Urinary bladder (tissue), 4 donors: Measurements from ENCODE around the gene ANKRD12. TPM values are rescaled to one million over a fixed set of nuclear protein-coding genes. Genes with fewer than 3 reads are reported as not detected.

Experiments
- DNase-seq: peaks from one replicate; pipeline ENCODE4 v3.0.0-alpha.2; 2015; ENCODE audit errors: extremely low spot score
- H3K27ac ChIP-seq: one replicate; pipeline ENCODE4 v1.5.1; 2013; ENCODE audit warnings: low read depth, mild to moderate bottlenecking, moderate library complexity
- H3K36me3 ChIP-seq: one replicate; pipeline ENCODE4 v1.6.1; 2013; ENCODE audit warnings: mild to moderate bottlenecking, moderate library complexity; ENCODE audit not compliant: insufficient read depth
- H3K4me1 ChIP-seq: one replicate; pipeline ENCODE4 v1.6.1; 2013; ENCODE audit warnings: mild to moderate bottlenecking, moderate library complexity; ENCODE audit not compliant: insufficient read depth
- H3K4me3 ChIP-seq: one replicate; pipeline ENCODE4 v1.5.1; 2013; ENCODE audit warnings: low read depth, low read length
- WGBS: extraction: QIAGEN DNeasy Blood & Tissue Kit; methylation state at CpG from one replicate; pipeline ENCODE4 v1.1.7; 2013; 5-methylcytosine and 5-hydroxymethylcytosine counted together
- polyA plus RNA-seq: library from polyadenylated mRNA; stranded (reverse); fragments of 200-250 nt; gene quantifications from one replicate; pipeline ENCODE4 v1.2.3, GENCODE V29; 2013
- total RNA-seq: library from RNA; depleted of rRNA; stranded (reverse); fragments of >200 nt; gene quantifications from one replicate; pipeline ENCODE4 v1.2.3, GENCODE V29; 2014
- donor health status: healthy with polysubstance abuse.
- donor health status: healthy.

ANKRD12 gene
- total and polyA plus RNA-seq, 2 donors = 12.5 to 65.9 TPM

DNA sequence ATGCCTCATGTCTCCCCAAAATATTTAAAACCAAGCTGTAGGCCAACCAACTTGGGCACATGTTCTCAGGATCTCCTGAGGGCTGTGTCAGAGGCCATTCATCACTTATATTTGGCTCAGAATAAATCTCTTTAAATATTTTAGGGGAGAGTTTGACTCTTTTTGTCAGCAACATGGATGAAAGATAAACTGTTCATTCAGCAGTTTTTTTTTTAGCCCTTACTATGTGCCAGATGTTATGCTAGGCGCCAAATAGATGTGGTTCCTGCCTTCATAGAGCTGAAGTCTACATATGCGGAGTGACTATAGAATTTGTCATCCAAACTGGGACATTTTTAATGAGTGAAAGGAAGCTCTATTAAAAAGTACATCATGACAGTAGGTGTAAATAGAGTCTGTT lies 155.5 kb downstream of the ANKRD12 start:
- no peak for DNase-seq
- no peak overlapping the region for H3K4me3 ChIP-seq
- no peak overlapping the region for H3K27ac ChIP-seq
- 96% methylated on average over 2 of the region's 2 CpGs for WGBS
- H3K36me3 ChIP-seq = no peaks in the 10 kb centered on the region
- H3K4me1 ChIP-seq = no peaks in the 10 kb centered on the region

DNA sequence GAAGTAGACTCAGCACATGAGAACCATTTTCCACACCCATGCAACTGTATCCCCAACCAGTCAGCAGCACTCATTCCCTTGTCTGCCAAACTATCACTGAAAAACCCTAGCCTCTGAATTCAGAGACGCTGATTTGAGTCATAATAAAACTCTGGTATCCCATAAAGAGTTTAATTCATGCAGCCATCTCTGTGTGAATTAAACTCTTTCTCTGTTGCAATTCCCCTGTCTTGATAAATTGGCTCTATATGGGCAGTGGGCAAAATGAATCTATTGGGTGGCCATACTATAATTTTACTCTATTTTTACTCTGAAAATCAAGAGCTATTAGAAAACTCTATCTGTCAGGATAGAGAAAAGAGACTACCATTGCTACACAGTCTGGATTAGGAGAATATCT lies 157.4 kb downstream of the ANKRD12 start:
- no peaks in the 10 kb centered on the region for H3K4me1 ChIP-seq
- H3K36me3 ChIP-seq = no peaks in the 10 kb centered on the region
- H3K27ac ChIP-seq = no peak overlapping the region
- DNase-seq = no peak
- WGBS = 95% methylated on average over 1 of the region's 1 CpG
- H3K4me3 ChIP-seq = no peak overlapping the region

DNA sequence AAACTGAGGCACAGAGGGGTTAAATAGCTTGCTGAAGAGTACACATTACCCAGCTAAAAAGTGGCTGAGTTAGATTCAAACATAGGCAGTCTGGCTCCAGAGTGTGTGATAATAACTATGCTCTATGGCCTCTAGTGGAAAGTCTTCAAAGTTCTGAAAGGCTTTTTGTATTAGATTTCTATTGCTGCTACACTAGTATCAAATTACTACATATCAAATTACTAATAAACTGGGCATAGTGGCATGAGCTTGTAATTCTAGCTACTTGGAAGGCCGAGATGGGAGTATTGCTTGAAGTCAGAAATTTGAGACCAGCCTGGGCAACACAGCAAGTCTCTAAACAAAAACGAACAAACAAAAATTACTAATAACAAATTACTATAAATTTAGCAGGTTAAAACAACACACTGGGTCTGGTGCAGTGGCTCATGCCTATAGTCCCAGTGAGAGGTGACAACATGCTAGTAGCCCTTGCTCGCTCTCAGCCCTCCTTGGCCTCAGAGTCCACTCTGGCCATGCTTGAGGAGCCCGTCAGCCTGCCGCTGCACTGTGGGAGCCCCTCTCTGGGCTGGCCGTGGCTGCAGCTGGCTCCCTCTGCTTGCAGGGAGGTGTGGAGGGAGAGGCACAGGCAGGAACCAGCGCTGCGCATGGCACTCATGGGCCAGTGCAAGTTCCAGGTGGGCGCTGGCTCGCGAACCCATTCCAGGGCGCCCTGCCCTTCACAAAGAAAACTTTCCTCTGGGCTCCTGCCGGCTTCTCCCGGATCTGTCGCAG lies 159.8 kb downstream of the ANKRD12 start:
- DNase-seq = no peak
- no peak overlapping the region for H3K4me3 ChIP-seq
- H3K4me1 ChIP-seq = no peaks in the 10 kb centered on the region
- H3K27ac ChIP-seq = no peak overlapping the region
- no peaks in the 10 kb centered on the region for H3K36me3 ChIP-seq
- WGBS = 96% methylated on average over 15 of the region's 15 CpGs

DNA sequence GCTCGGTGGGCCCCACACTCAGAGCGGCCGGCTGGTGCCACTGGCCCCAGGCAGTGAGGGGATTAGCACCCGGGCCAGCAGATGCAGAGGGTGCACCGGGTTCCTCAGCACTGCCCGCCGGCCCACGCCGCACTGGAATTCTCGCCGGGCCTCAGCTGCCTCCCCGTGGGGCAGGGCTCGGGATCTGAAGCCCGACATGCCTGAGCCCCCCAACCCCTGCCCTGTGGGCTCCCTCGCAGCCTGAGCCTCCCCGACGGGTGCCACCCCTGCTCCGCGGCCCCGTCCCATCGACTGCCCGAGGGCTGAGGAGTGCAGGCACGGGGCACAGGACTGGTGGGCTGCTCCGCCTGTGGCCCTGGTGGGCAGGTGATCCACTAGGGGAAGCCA lies 160.4 kb downstream of the ANKRD12 start:
- no peaks in the 10 kb centered on the region for H3K4me1 ChIP-seq
- no peak for DNase-seq
- 99% methylated on average over 24 of the region's 24 CpGs for WGBS

DNA sequence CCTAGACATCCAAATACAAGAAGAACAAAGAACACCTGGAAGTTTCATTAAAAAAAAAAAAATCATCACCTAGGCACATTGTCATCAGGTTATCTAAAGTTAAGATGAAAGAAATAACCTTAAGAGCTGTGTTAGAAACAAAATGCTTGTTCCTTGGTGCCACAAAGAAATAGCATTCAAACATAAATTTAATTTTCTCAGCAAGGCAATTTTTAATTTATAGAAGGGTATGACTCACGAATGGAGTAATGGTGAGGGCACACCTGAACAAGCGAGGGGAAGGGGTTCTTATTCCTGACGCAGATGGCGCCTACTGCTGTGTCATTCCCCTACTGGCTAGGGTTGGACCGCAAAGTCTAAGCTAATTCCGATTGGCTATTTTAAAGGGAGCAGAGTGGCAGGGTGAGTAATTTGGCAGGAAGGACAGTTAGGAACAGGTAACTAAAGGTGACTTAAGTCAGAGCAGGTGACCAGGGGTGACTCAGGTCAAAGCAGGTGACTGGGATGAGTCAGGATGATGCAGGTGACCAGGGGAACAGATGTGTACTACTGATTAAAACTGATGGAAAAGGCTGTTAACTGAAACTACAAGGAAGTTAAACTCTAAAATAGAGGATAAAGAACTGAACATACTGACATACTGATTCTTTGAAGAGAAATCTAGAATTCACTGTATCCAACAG lies 167.9 kb downstream of the ANKRD12 start:
- no peak for DNase-seq
- Histone ChIP-seq H3K4me1 (no peaks in the 10 kb centered on the region), H3K27ac (no peak overlapping the region), H3K4me3 (no peak overlapping the region), H3K36me3 (no peaks in the 10 kb centered on the region)
- 95% methylated on average over 6 of the region's 6 CpGs for WGBS

More for the DNA sequence above, 160.4 kb downstream of the ANKRD12 start:
- H3K36me3 ChIP-seq = no peaks in the 10 kb centered on the region
- no peak overlapping the region for H3K27ac ChIP-seq
- H3K4me3 ChIP-seq = no peak overlapping the region

DNA sequence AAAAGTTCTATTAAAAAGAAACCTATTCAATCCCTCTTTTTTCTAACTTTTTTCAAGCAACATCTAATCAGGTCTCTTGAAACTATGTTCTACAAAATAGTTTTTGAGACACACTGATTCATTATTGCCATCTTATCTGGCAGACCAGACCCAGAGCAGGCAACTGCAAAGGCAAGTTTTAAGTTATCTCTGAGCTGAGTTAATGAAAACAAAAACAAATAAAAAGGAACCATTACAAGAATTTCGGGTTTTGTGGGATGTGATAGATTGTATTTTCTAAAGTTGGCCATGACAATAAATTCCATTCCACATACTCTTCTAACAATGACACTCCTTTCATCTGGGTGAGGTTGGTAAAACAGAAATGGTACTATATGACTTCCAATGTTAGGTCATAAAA lies 182.8 kb downstream of the ANKRD12 start:
- no peaks in the 10 kb centered on the region for H3K4me1 ChIP-seq
- no peak overlapping the region for H3K27ac ChIP-seq
- H3K4me3 ChIP-seq = no peak overlapping the region
- no peak for DNase-seq
- H3K36me3 ChIP-seq = no peaks in the 10 kb centered on the region
- 59% methylated on average over 1 of the region's 1 CpG for WGBS

DNA sequence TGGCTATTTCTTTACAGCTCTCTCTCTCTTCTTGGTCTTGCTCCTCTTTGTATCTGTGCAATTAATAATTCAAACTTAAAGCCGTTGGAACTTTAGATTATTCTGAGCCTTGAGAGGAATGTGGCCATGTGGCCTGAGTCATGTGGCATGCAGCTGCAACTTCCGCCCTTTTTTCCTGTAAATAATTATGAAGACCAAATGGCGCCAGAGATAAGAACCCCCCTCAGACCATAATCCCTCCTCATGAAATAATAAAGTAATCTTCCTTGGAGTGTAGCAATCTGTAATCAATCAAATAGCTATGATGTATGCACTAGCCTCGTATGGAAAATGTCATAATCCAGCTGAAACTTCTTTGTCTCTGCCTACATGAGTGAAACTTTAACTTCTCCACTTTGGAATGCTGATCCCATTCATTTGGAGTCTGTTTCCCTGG lies 184.5 kb downstream of the ANKRD12 start:
- H3K4me1 ChIP-seq = no peaks in the 10 kb centered on the region
- 31% methylated on average over 4 of the region's 4 CpGs for WGBS
- DNase-seq = no peak
- no peak overlapping the region for H3K27ac ChIP-seq
- H3K4me3 ChIP-seq = no peak overlapping the region
- no peaks in the 10 kb centered on the region for H3K36me3 ChIP-seq

DNA sequence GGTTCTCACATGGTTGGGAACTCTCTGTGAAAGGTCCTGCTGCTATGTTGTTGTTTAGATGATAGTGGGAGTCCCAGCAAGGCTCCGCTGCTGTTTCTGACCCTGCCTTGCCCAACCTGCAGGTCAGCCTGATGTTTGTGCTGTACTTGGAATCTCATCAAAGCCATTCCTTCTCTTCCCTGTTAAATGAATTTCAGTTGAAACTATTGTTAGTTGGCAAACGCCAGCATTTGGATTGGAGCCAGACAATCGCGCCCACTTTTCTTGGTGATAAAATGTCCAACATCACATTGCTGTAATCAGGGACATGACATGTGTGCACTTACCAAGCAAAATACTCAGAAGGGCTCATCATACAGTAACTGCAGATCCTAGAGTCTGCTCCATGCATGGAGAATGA lies 185.2 kb downstream of the ANKRD12 start:
- DNase-seq = no peak
- Histone ChIP-seq H3K36me3 (no peaks in the 10 kb centered on the region), H3K27ac (no peak overlapping the region), H3K4me3 (no peak overlapping the region), H3K4me1 (no peaks in the 10 kb centered on the region)
- 74% methylated on average over 4 of the region's 4 CpGs for WGBS

DNA sequence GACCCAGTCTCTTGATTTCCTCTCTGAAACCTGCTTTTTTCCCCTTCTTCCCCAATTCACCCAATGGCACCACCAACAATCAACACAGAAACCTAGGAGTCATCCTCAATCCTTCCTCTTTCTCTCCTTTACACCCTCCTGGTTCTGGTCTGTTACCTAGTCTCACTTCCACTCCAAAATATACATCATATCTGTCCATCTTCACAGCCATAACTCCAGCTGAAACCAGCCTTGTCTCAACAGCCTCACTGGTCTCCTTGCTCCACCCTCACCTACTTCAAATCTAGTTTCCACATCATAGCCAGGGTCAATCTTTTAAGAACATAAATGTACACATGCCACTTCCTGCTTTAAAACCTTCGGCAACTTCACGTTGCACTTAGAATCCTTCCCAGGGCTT lies 186.2 kb downstream of the ANKRD12 start:
- Histone ChIP-seq H3K4me3 (no peak overlapping the region), H3K27ac (no peak overlapping the region), H3K36me3 (no peaks in the 10 kb centered on the region), H3K4me1 (no peaks in the 10 kb centered on the region)
- DNase-seq = no peak
- 71% methylated on average over 2 of the region's 2 CpGs for WGBS

DNA sequence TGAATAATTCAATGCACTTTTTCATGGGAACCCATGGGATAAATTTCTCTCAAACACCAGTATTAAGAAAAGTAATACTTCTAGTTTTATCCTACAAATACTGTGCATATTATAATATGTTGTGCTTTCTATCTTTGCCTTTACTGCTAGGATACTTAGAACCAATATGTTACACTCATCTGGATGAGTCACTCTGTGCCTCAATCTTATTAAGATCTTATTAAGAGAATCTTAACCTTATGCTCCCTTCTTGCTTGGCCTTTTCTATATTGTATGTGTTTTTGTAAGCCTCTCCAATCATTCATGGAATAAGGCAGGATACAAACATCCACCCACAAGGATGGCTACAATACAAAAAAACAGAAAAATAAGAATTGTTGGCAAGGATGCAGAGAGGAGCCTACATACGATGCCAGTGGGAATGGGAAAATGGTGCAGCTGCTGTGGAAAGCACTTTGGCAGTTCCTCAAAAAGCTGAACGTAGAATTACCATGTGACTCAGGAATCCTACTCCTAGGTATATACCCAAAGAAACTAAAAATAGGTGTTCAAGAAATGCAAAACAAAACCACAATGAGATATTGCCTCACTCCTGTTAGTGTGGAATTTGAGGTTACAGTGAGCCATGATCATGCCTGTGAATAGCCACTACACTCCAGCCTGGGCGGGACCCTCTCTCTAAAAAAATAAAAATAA lies 187.3 kb downstream of the ANKRD12 start:
- no peak overlapping the region for H3K27ac ChIP-seq
- H3K4me3 ChIP-seq = no peak overlapping the region
- 55% methylated on average over 3 of the region's 3 CpGs for WGBS
- H3K36me3 ChIP-seq = no peaks in the 10 kb centered on the region
- no peak for DNase-seq
- no peaks in the 10 kb centered on the region for H3K4me1 ChIP-seq

DNA sequence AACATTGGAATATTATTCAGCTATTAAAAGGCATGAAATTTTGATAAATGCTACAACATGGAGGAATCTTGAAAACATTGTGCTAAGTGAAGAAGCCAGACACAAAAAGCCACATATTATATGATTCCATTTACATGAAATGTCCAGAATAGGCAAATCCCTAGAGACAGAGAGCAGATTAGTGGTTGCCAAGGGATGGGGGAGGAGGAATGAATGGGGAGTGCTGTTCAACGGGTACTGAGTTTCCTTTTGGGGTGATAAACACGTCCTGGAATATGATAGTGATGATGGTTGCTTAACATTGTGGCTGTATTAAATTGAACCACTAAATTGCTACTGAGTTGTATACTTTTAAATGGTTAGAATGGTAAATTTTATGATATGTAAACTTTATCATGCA lies 189.1 kb downstream of the ANKRD12 start:
- Histone ChIP-seq H3K36me3 (no peaks in the 10 kb centered on the region), H3K4me3 (no peak overlapping the region), H3K27ac (no peak overlapping the region), H3K4me1 (no peaks in the 10 kb centered on the region)
- no peak for DNase-seq
- 54% methylated on average over 2 of the region's 2 CpGs for whole genome bisulfite sequencing

DNA sequence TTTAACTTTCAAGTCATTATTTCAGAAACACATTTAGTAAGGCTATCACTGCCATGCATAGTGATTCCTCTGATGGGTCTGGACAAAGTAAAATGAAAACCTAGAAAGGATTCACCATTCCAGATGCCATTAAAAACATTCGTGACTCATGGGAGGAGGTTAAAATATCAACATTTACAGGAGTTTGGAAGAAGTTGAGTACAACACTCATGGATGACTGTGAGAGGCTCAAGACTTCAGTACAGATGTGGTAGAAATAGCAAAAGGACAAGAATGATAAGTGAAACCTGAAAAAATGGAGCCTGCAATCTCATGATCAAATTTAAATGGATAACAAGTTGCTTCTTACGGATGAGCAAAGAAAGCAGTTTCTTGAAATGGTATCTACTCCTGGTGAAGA lies 192.2 kb downstream of the ANKRD12 start:
- no peak overlapping the region for H3K4me3 ChIP-seq
- H3K27ac ChIP-seq = no peak overlapping the region
- H3K4me1 ChIP-seq = no peaks in the 10 kb centered on the region
- no peaks in the 10 kb centered on the region for H3K36me3 ChIP-seq
- 68% methylated on average over 2 of the region's 2 CpGs for WGBS
- DNase-seq = no peak

DNA sequence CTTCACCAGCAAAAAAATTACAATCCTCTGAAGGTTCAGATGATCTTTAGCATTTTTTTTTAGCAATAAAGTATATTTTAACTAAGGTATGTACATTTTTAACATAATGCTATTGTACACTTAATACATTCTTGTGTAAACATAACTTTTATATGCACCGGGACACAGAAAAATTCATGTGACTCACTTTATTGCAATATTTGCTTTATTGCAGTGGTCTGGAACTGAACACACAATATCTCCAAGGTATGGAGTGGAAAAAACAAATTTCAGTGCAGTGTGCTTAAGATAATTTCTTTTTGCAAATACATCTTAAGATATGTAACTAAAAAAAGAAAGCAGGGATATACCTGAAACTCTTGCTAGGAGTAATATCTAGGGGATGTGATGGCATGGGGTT lies 192.9 kb downstream of the ANKRD12 start:
- H3K36me3 ChIP-seq = no peaks in the 10 kb centered on the region
- H3K4me3 ChIP-seq = no peak overlapping the region
- no peak for DNase-seq
- no peaks in the 10 kb centered on the region for H3K4me1 ChIP-seq
- 52% methylated on average over 1 of the region's 1 CpG for WGBS
- H3K27ac ChIP-seq = no peak overlapping the region

DNA sequence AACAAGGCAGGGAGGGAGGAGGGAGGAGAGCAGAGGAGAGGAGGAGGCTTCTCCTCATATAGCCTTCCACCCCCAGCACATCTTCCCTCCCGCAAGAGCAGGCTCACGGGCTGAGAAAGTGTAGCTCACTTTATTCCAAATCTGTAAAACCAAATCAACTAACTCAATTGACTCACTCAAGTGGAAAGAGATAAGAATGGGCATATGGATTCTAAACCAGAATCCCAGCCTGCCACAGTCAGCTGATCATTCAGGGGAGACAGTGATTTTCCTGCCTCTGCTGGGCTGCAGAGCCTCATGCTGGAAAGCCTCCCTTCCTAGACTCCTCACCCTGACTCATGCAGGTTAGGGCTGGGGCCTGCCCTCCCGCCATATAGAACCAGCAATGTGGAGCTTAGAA lies 193.8 kb downstream of the ANKRD12 start:
- H3K27ac ChIP-seq = no peak overlapping the region
- H3K4me3 ChIP-seq = no peak overlapping the region
- 84% methylated on average over 3 of the region's 3 CpGs for WGBS
- no peaks in the 10 kb centered on the region for H3K36me3 ChIP-seq
- no peaks in the 10 kb centered on the region for H3K4me1 ChIP-seq
- no peak for DNase-seq
